HEK293 (cell line): ENCODE data around the gene ZEB2.

Experiments used
- CTCF ChIP-seq: fragments of 450-650 bp; formaldehyde crosslinking; IDR thresholded peaks from 2 replicates; pipeline ENCODE4 v1.5.1; 2016; ENCODE audit warnings: missing biosample characterization, missing genetic modification characterization
- INSM2 ChIP-seq: fragments of 450-650 bp; formaldehyde crosslinking; IDR thresholded peaks from 2 replicates; pipeline ENCODE4 v1.5.1; 2016; ENCODE audit warnings: missing biosample characterization, missing genetic modification characterization
- KLF16 ChIP-seq: fragments of 450-650 bp; formaldehyde crosslinking; IDR thresholded peaks from 2 replicates; pipeline ENCODE4 v1.5.1; 2017; ENCODE audit warnings: missing biosample characterization, missing genetic modification characterization
- PRDM1 ChIP-seq: fragments of 450-650 bp; formaldehyde crosslinking; IDR thresholded peaks from 2 replicates; pipeline ENCODE4; 2016; ENCODE audit warnings: missing biosample characterization, missing genetic modification characterization
- ZBTB17 ChIP-seq: fragments of 450-650 bp; formaldehyde crosslinking; IDR thresholded peaks from 2 replicates; pipeline ENCODE4 v1.5.1; 2016; ENCODE audit warnings: missing biosample characterization, missing genetic modification characterization
- ZBTB44 ChIP-seq: fragments of 450-650 bp; IDR thresholded peaks from 2 replicates; pipeline ENCODE4 v1.5.1; 2018; ENCODE audit warnings: missing biosample characterization, mild to moderate bottlenecking, missing genetic modification characterization
- ZBTB49 ChIP-seq: fragments of 450-650 bp; formaldehyde crosslinking; IDR thresholded peaks from 2 replicates; pipeline ENCODE4 v1.5.1; 2016; ENCODE audit warnings: missing biosample characterization, missing genetic modification characterization, low read depth
- ZNF202 ChIP-seq: fragments of 450-650 bp; formaldehyde crosslinking; IDR thresholded peaks from 2 replicates; pipeline ENCODE4 v1.5.1; 2016; ENCODE audit warnings: missing biosample characterization, missing genetic modification characterization, borderline replicate concordance
- ZNF266 ChIP-seq: fragments of 450-650 bp; formaldehyde crosslinking; IDR thresholded peaks from 2 replicates; pipeline ENCODE4 v1.5.1; 2016; ENCODE audit warnings: missing biosample characterization, missing genetic modification characterization, low read depth
- ZNF350 ChIP-seq: fragments of 450-650 bp; formaldehyde crosslinking; IDR thresholded peaks from 2 replicates; pipeline ENCODE4 v1.5.0; 2017; ENCODE audit warnings: missing biosample characterization, mild to moderate bottlenecking, missing genetic modification characterization
- ZNF362 ChIP-seq: fragments of 450-650 bp; formaldehyde crosslinking; IDR thresholded peaks from 2 replicates; pipeline ENCODE4 v1.5.1; 2016; ENCODE audit warnings: missing biosample characterization, missing genetic modification characterization
- ZNF391 ChIP-seq: fragments of 450-650 bp; formaldehyde crosslinking; IDR thresholded peaks from 2 replicates; pipeline ENCODE4 v1.5.1; 2016; ENCODE audit warnings: low read depth, missing biosample characterization, missing genetic modification characterization, borderline replicate concordance
- ZNF513 ChIP-seq: fragments of 450-650 bp; IDR thresholded peaks from 2 replicates; pipeline ENCODE4 v1.5.1; 2018; ENCODE audit warnings: missing biosample characterization, missing genetic modification characterization

GRCh38 chr2:144446136-144446535 lies 73.8 kb downstream of the ZEB2 start:
- no peak for TF ChIP-seq ZNF266 (tag by site-specific recombination)
- TF ChIP-seq ZNF350 (tag by site-specific recombination), result no peak
- no peak for TF ChIP-seq CTCF (tag by site-specific recombination)
- no peak for TF ChIP-seq INSM2 (tag by site-specific recombination)
- TF ChIP-seq ZBTB17 (tag by site-specific recombination), result no peak
- TF ChIP-seq ZNF362 (tag by site-specific recombination), result no peak
- no peak for TF ChIP-seq PRDM1
- TF ChIP-seq ZBTB49 (tag by site-specific recombination), result no peak
- TF ChIP-seq ZNF202, result no peak
- no peak for TF ChIP-seq ZBTB44
- no peak for TF ChIP-seq ZNF391 (tag by site-specific recombination)
- no peak for TF ChIP-seq ZNF513
- TF ChIP-seq KLF16 (tag by site-specific recombination), result no peak
